Measurements from ENCODE around the gene NREP.

DNA sequence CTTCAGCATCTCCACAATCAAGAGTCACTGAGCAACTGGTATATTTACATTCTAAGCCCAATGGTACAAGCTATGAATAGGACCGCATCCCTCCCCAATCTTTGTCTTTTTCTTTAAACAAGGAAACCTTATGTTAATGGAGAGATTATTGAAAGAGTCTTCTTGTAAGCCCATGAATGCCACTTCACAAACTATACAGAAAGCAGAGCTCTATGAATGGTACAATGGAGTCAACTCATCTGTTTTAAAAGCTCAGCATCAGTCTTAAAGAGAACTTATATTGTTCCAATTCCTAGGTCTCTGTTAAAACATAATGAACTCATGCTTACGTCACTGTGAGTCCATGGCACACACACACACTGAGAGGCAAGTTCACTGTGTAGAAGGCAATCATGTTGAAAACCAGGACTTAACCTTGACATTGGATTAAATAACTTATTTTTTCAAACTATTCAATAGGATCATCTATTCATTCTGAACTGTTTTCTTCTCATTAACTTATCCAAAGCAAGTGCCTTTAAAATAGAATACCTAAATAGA lies 4.5 kb downstream of the NREP start:
- TF ChIP-seq YY1 (IDR thresholded peaks at IDR 0.05; ENCODE audit: insufficient read depth, insufficient read length): no peak
- TF ChIP-seq SUZ12 (IDR thresholded peaks at IDR 0.05; ENCODE audit: extremely low read depth, insufficient read depth, insufficient read length): no peak
